Esophagus muscularis mucosa (tissue), 4 donors: ENCODE measurements around the gene DLST.

ENCODE experiments used
- CTCF ChIP-seq, 3 experiments: fragments of 200-600 bp in 2 of 3; fragments of 450-650 bp in 1 of 3; sonication (generic) in 2 of 3; IDR thresholded peaks; one replicate each; pipeline ENCODE4 v1.5.1; 2017 to 2019; ENCODE audit warnings: antibody characterized with exemption in 3 of 3, mild to moderate bottlenecking in 2 of 3, moderate library complexity in 1 of 3
- EP300 ChIP-seq: sonication (generic); formaldehyde crosslinking; IDR thresholded peaks from one replicate; pipeline ENCODE4 v1.6.1; 2017; ENCODE audit warnings: antibody characterized with exemption
- POLR2A ChIP-seq: fragments of 450-650 bp; IDR thresholded peaks from one replicate; pipeline ENCODE4 v1.6.1; 2017; ENCODE audit warnings: antibody characterized with exemption, moderate library complexity, mild to moderate bottlenecking, low read depth
- POLR2AphosphoS5 ChIP-seq, 2 donors: sonication (generic); formaldehyde crosslinking; IDR thresholded peaks; one replicate each; pipeline ENCODE4 v1.6.1; 2017; ENCODE audit warnings: antibody characterized with exemption in 2 of 2

- TF ChIP-seq CTCF (IDR thresholded peaks at IDR 0.05): no peak
- no peak for TF ChIP-seq POLR2A
- no peak for TF ChIP-seq POLR2AphosphoS5 (IDR thresholded peaks at IDR 0.05)
- no peak for TF ChIP-seq EP300
Measured at GRCh38 chr14:74843653-74844052, 38.1 kb upstream of the DLST start.
